GM21825 (cell line): Measurements from ENCODE around the gene PHF21A.
"Not testable (repeated sequence)": the region's sequence is repeated elsewhere in the genome, so short reads cannot be mapped to it uniquely, and the experiment has no call there.

ENCODE experiments used
- ATAC-seq: cut with Tn5 transposase; IDR thresholded peaks from one replicate; pipeline ENCODE4 v1.9.1; 2021; ENCODE audit warnings: mild to moderate bottlenecking, moderate library complexity; ENCODE audit not compliant: unreplicated experiment

The PHF21A gene

GRCh38 chr11:46120346-46121300 lies 631 bp downstream of the PHF21A start:
- ATAC-seq, result no peak

- ATAC-seq, result peak; percentile 37
These were observed 1.7 kb downstream of the PHF21A start for GRCh38 chr11:46119352-46120216.

- ATAC-seq, result no peak
These were observed 2.4 kb downstream of the PHF21A start for GRCh38 chr11:46118702-46119351.

GRCh38 chr11:46117842-46118241 lies 3.4 kb downstream of the PHF21A start:
- ATAC-seq, result no peak

- not testable (repeated sequence) for ATAC-seq
These were observed 4.6 kb downstream of the PHF21A start for GRCh38 chr11:46116712-46117037.

- no peak for ATAC-seq
These were observed 5.1 kb downstream of the PHF21A start for GRCh38 chr11:46116007-46116711.

- ATAC-seq, result no peak
These were observed 6.3 kb downstream of the PHF21A start for GRCh38 chr11:46114961-46115360.

- ATAC-seq, result no peak
These were observed 6.9 kb downstream of the PHF21A start for GRCh38 chr11:46114378-46114777.

GRCh38 chr11:46112961-46113607 lies 8.2 kb downstream of the PHF21A start:
- ATAC-seq, result peak; percentile 57

GRCh38 chr11:46108751-46109150 lies 12.5 kb downstream of the PHF21A start:
- no peak for ATAC-seq

- no peak for ATAC-seq
These were observed 13.5 kb downstream of the PHF21A start for GRCh38 chr11:46107780-46108179.

GRCh38 chr11:46107408-46107718 lies 13.9 kb downstream of the PHF21A start:
- no peak for ATAC-seq

GRCh38 chr11:46106530-46107407 lies 14.5 kb downstream of the PHF21A start:
- ATAC-seq, result no peak

GRCh38 chr11:46105926-46106325 lies 15.3 kb downstream of the PHF21A start:
- no peak for ATAC-seq

- no peak for ATAC-seq
These were observed 16.1 kb downstream of the PHF21A start for GRCh38 chr11:46105134-46105628.

GRCh38 chr11:46102843-46103242 lies 18.4 kb downstream of the PHF21A start:
- ATAC-seq, result no peak

- ATAC-seq, result peak; percentile 75
These were observed 20.6 kb downstream of the PHF21A start for GRCh38 chr11:46100670-46101069.

GRCh38 chr11:46099963-46100316 lies 21.3 kb downstream of the PHF21A start:
- no peak for ATAC-seq

GRCh38 chr11:46090375-46090774 lies 30.9 kb downstream of the PHF21A start:
- ATAC-seq, result no peak
